ENCODE results near the gene LGALS3.
A peak's percentile ranks its signal among the peaks of the same experiment; 100 is the strongest.
"Not testable (repeated sequence)": the region's sequence is repeated elsewhere in the genome, so short reads cannot be mapped to it uniquely, and the experiment has no call there.

The LGALS3 gene
- total RNA-seq, result 2.6 to 15.8 (median 3.7) reads per million in 3 experiments

GRCh38 chr14:55129086-55129427 lies at the start of gene LGALS3:
LGALS3 (plus strand) TSS chr14:55129252; CDS start chr14:55137374, 8,122 bp downstream.
- DNase-seq, result peak; percentile 25

- not testable (repeated sequence) for DNase-seq
These were observed 49.1 kb upstream of the LGALS3 start for GRCh38 chr14:55079961-55080360.

DNA sequence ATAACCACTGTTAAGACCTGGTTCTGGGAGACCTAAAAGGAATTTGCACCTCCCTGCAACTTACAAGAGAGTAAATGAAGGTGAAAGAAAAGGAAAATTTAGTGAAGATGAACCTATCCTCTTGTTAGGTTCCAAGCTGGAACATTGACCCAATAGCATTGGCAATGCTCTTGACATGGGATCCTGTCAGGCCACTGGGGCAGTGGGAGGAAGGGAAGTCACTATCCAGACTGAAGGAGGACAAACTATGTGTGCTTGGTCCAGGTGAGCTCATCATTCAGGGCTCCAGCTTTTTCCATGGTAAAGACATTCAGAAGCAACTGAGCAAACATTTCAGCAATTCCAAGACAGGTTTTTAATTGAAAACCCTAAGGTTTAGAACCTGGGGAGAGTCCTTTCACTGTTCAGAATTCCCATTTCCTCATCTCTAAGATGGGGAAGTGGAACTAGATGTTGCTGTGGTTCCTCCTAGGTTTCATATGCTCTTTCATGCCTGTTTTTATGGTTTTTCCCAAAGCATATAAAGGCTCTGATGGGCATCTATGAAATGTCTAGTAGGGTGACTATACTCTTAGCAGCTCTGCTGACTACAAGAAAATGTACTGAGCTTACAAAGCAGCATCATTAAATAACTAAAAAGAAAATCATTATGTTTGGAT lies 44.5 kb upstream of the LGALS3 start:
- DNase-seq, result no peak

- DNase-seq, result no peak
These were observed 43.9 kb upstream of the LGALS3 start for GRCh38 chr14:55085060-55085660.

- no peak for DNase-seq
These were observed 42.1 kb upstream of the LGALS3 start for GRCh38 chr14:55086938-55087337.

DNA sequence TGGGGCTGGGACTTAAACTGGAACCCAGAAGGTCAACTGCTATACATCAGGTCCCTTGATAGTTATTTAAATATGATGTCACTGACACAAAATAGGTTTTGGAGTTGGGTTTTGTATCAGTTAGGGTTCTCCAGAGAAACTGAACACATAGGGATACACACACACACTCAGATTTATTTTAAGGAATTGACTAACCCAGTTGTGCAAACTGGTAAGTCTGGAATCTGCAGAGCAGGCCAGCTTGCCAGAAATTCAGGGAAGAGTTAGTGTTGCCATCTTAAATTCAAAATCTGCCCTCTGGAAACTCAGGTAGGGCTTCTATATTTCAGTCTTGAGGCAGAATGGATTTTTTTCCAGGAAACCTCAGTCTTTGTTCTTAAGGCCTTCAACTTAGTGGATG lies 40.7 kb upstream of the LGALS3 start:
- DNase-seq, result no peak

- DNase-seq, result no peak
These were observed 36.7 kb upstream of the LGALS3 start for GRCh38 chr14:55092341-55092740.

GRCh38 chr14:55094292-55095157 lies 34.5 kb upstream of the LGALS3 start:
- DNase-seq, result no peak

- peak; percentile 7 for DNase-seq
These were observed 31.0 kb upstream of the LGALS3 start for GRCh38 chr14:55097881-55098560.

DNA sequence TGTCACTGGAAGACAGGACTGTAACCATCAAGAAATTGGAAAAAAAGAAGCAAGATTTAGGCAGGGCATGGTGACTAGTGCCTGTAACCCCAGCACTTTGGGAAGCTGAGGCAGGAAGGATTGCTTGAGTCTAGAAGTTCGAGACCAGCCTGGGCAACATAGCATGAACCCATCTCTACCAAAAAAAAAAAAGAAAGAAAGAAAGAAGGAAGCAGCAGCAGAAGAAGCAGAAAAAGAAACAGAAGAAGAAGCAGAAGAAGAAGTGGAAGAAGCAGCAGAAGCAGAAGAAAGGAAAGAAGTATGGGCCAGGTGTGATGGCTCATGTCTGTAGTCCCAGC lies 30.5 kb upstream of the LGALS3 start:
- DNase-seq, result no peak

GRCh38 chr14:55099756-55100155 lies 29.3 kb upstream of the LGALS3 start:
- no peak for DNase-seq

DNA sequence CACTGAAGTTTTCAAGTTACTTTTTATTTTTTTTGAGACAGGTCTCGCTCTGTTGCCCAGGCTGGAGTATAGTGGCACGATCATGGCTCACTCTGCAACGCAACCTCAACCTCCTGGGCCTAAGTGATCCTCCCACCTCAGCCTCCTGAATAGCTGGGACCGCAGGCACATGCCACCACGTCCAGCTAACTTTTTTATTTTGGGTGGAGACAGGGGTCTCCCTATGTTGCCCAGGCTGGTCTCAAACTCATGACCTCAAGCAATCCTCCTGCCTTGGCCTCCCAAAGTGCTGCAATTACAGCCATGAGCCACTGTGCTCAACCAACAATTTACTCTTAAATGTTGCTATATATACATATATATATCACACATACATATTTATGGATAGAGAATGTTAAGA lies 27.4 kb upstream of the LGALS3 start:
- no peak for DNase-seq

DNA sequence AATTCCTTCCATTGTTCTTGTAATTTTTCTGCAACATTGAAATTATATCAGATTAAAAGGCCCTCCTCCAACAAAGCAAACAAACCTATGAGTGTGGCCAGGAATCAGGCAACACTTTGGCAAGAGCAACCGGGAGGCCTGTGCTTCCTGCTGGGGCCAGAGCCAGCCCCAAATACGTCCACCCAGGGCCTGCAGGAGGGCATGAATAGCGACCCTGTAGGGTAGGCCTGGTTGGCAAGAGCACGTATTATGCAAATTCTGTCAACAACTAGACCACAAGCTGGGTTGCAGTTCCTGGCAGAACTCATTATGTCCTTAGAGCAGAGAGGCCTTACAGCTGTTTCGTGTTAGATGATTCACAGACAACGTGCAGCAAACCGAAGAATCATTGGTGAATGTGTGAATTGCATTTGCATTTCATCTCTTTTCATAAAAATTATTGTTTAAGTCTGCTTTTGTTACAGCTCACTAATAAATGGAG lies 26.9 kb upstream of the LGALS3 start:
- DNase-seq, result peak; percentile 56

GRCh38 chr14:55103005-55103640 lies 25.9 kb upstream of the LGALS3 start:
- peak; percentile 62 for DNase-seq

- DNase-seq, result no peak
These were observed 24.8 kb upstream of the LGALS3 start for GRCh38 chr14:55103971-55104954.

DNA sequence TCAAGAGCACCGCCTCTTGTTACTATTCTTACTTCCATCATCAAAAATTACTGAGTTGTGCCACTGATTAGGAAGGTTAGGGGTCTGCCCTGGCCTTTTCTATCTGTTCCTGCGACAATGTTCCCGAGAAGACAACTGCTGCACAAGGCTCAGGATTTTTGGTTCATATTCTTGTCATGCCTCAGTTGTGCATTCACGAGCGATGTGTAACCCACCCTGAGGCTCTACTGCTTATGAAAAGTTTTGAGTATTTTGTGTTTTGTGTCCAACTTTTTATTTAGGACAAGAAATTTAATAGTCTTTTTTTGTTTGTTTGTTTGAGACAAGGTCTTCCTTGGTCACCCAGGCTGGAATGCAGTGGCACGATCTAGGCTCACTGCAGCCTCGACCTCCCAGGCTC lies 23.1 kb upstream of the LGALS3 start:
- DNase-seq, result no peak

DNA sequence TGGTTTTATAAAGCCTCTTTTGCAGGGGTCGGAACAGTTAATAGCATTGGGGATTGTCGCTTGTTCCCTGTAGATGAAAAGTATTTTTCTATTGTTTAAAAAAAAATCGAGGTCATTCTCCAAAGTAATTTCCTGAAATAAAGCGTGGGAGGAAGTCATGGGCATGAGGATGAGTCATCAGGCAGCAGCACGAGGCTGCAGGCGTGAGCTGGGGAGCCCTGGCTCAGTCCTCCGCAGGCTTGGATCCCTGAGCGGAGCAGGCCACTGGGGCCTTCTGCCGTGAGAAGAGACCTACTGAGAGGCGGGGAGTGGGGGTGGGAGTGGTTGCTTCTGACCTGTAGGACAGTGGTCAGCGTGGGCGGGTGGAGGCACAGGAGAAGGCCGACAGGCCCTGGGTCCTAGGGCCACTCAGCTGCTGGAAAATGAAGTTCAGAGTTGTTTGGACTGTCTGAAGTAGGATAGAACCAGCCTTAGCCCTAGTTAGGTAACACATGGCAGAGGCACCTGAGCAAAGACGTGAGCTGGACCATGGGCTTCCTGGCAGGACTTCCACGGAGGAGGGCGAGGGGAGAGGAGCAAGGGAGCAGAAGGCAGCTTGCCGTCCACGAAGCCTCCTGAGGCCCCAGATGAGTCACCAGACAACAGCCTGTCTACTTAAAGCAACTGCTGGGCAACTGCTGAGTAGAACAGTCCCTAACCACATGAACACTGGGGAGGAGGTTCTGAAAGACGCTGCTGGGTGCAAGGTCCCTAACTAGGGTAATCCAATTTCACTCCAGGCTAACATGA lies 21.1 kb upstream of the LGALS3 start:
- DNase-seq, result peak; percentile 19

- no peak for DNase-seq
These were observed 19.2 kb upstream of the LGALS3 start for GRCh38 chr14:55109836-55110235.

- DNase-seq, result no peak
These were observed 17.8 kb upstream of the LGALS3 start for GRCh38 chr14:55111122-55111708.

DNA sequence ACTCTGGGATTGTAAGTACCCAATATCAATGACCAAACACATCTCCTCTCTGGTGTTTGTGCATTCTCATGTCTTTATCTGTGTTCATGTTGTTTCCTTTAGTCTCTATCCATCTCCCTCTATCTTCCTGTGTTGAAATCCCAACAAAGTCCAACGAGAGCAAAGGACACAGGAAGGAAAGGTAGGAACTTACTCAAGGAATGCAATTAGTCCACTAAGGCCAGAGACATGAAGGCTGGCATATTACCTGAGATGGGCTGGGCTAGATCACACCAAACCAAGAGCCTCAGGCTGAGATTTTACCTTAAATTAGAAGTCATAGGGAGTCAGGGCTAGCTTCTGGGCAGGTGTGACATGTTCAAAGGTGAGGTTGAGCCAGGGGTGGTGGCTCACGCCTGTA lies 14.3 kb upstream of the LGALS3 start:
- DNase-seq, result no peak

Measured in central memory CD4-positive, alpha-beta T cell (primary cell).